ENCODE measurements around the gene NOS1AP.

The NOS1AP gene

DNA sequence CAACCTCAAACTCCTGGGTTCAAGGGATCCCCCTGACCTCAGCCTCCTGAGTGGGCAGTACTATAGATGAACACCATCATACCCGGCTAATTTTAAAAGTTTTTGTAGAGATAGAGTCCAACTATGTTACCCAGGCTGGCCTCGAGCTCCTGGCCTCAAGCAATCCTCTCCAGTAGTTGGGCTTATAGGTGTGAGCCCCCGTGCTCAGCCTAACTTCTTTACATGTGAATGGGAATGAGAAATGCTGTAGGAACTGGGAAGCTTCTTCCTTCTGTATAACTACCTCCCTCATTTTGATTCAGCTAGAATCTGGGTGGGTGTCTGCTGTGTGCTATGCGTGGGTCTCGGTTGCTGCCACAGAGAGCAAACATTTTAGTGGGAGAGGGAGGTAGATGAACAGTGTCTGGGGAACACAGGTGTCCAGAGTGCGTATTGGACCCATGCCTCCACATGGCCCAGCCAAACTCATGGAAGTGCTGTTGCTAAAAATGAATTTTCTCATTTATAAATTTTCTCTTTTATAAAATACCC, 150.6 kb downstream of the NOS1AP start:
- no peak overlapping the region for H3K27ac Mint-ChIP-seq
- H3K27me3 Mint-ChIP-seq = peaks cover 20% of the 10 kb centered on the region
- no peaks in the 10 kb centered on the region for H3K9me3 Mint-ChIP-seq
- no peak overlapping the region for H3K4me3 Mint-ChIP-seq
- DNase-seq = no peak
- no peaks in the 10 kb centered on the region for H3K36me3 Mint-ChIP-seq (ENCODE audit: low read depth)
- H3K4me1 Mint-ChIP-seq (ENCODE audit: low read depth) = no peaks in the 10 kb centered on the region

DNA sequence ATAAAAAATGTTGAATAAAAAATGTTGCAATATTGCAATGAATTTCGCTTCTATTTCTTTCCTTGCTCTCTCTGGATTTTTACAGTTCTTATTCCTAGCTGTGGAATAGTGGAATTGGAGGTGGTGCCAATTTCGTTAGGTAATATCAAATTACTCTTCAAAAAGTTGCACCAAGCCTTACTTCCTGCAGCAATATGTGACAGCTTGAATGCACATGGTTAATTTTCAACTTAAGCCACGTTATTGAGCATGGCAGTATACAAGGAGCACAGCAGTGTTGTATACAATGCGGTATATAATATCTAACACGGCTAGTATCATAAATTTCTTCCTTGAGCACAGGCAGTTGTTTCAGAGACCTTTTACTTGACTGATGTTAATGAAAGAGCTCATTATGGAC, 152.5 kb downstream of the NOS1AP start:
- no peak for DNase-seq
- no peaks in the 10 kb centered on the region for H3K9me3 Mint-ChIP-seq
- H3K27ac Mint-ChIP-seq = no peak overlapping the region
- no peaks in the 10 kb centered on the region for H3K4me1 Mint-ChIP-seq (ENCODE audit: low read depth)
- H3K27me3 Mint-ChIP-seq = peaks cover 20% of the 10 kb centered on the region
- H3K4me3 Mint-ChIP-seq = no peak overlapping the region
- H3K36me3 Mint-ChIP-seq (ENCODE audit: low read depth) = no peaks in the 10 kb centered on the region

DNA sequence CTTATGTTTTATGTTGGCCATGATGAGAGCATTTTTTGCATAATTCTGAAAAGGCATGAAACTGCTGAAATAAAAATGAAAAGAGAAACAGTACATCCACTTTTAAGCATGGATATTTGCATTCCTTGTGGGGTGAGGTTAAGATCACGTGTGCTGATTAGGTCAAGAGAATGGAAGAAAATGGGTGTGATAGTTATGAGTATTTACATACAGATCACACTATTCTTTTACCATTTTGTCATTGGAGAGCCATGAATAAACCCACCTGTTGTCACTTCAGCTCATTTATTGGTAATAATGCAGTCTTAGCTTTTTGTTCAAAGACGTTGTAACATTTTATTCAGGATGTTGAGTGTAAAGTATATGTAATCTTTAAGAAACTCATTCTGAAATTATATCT, 153.2 kb downstream of the NOS1AP start:
- no peaks in the 10 kb centered on the region for H3K4me1 Mint-ChIP-seq (ENCODE audit: low read depth)
- no peaks in the 10 kb centered on the region for H3K9me3 Mint-ChIP-seq
- H3K27me3 Mint-ChIP-seq = peaks cover 18% of the 10 kb centered on the region
- H3K27ac Mint-ChIP-seq = no peak overlapping the region
- no peak for DNase-seq
- no peaks in the 10 kb centered on the region for H3K36me3 Mint-ChIP-seq (ENCODE audit: low read depth)
- no peak overlapping the region for H3K4me3 Mint-ChIP-seq

DNA sequence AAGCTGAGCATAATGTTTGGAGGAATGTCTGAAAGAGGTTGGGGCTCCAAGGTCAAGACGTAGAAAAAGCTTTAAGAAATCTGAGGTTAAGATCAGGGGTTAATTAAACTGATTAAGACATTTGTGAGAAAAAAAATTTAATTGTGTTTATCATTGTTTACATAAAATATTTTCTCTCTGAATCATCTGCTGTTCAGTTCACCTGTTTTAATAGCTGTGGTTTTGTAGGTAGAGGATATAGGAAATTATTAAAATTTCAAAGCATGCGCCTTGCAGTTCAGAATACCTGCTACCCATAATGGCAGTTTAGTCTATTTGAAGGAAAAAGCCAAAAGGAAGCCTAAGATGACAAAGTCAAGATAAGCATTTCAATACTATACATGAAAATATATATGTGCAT, 154.0 kb downstream of the NOS1AP start:
- no peaks in the 10 kb centered on the region for H3K36me3 Mint-ChIP-seq (ENCODE audit: low read depth)
- peaks cover 16% of the 10 kb centered on the region for H3K27me3 Mint-ChIP-seq
- no peaks in the 10 kb centered on the region for H3K9me3 Mint-ChIP-seq
- no peak overlapping the region for H3K4me3 Mint-ChIP-seq
- no peak for DNase-seq
- no peak overlapping the region for H3K27ac Mint-ChIP-seq
- no peaks in the 10 kb centered on the region for H3K4me1 Mint-ChIP-seq (ENCODE audit: low read depth)

DNA sequence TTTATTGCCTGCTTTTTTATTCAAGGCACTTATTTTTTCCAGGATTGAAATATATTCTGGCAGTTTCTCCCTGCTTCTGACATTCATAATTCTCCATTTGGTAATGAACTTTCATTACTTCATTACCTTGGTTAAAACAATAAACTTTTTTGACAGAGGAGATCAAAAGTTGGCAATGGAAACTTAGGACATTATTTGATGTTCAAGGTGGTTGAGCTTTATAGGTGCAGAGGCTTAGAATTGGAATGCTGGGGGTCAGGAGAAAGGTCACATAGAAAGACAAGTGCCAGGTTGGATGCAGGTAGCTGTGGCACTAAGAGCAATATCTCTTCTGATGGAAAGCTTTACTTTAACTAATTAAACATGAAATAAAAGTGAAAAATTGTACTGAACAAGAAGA, 154.8 kb downstream of the NOS1AP start:
- no peaks in the 10 kb centered on the region for H3K36me3 Mint-ChIP-seq (ENCODE audit: low read depth)
- no peak overlapping the region for H3K4me3 Mint-ChIP-seq
- H3K27me3 Mint-ChIP-seq = peaks cover 16% of the 10 kb centered on the region
- H3K27ac Mint-ChIP-seq = no peak overlapping the region
- no peaks in the 10 kb centered on the region for H3K9me3 Mint-ChIP-seq
- no peak for DNase-seq
- no peaks in the 10 kb centered on the region for H3K4me1 Mint-ChIP-seq (ENCODE audit: low read depth)

DNA sequence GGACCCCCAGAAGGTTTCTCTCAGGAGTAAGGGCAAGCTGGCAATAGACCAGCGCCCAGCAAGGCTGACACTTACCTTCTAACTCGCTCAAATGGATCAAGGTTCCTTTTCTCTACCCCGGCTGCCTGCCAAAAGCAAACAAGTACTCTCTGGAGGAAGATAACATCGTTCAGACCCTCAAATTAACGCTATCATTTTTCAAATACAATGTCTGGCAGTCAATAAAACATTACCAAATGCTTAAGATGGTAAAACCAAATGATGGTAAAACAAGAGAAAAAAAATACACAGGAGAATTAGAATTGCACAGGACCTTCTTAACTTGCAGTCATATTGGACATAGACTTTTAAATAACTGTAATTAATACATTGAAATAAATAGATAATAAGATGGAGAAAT, 159.1 kb downstream of the NOS1AP start:
- H3K36me3 Mint-ChIP-seq (ENCODE audit: low read depth) = no peaks in the 10 kb centered on the region
- no peaks in the 10 kb centered on the region for H3K27me3 Mint-ChIP-seq
- no peaks in the 10 kb centered on the region for H3K9me3 Mint-ChIP-seq
- no peak overlapping the region for H3K27ac Mint-ChIP-seq
- no peak for DNase-seq
- no peaks in the 10 kb centered on the region for H3K4me1 Mint-ChIP-seq (ENCODE audit: low read depth)
- no peak overlapping the region for H3K4me3 Mint-ChIP-seq

DNA sequence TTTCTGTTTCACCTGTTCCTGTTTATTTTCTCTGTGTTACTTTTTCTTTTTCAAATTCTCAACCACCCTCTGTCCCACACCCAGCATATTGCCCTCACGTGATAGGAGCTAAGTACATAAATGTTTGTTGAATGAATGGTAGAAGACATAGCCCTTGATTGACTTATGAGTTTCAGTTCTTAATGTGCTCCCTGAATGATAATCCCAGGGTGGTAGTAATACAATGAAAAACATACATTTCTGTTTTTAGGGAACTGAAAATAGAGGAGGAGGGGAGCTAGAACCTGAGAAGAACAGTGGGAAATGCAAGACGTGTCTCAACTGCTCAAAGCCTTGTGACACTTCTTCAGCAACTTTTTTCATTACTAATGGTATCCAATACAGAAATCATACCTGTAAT, 160.1 kb downstream of the NOS1AP start:
- H3K27me3 Mint-ChIP-seq = no peaks in the 10 kb centered on the region
- no peak overlapping the region for H3K4me3 Mint-ChIP-seq
- no peaks in the 10 kb centered on the region for H3K36me3 Mint-ChIP-seq (ENCODE audit: low read depth)
- DNase-seq = no peak
- no peak overlapping the region for H3K27ac Mint-ChIP-seq
- no peaks in the 10 kb centered on the region for H3K4me1 Mint-ChIP-seq (ENCODE audit: low read depth)
- no peaks in the 10 kb centered on the region for H3K9me3 Mint-ChIP-seq

DNA sequence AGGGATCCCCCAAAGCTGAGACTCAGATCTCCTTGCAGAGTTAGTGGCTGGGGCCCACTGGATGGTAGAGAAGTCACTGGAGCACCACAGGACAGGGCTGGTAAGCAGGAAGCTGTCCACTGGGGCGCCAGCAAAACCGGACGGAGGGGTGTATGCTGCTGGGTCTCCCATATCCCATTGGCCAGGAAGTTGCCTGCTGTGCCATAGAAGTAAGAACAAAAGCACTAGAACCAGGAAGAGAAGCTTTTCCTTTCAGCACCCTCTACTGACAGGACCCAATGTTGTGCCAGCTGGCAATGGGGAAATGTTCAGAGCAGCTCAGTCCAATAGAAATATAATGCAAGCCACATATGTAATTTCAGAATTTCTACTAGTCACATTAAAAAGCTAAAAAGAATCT, 160.6 kb downstream of the NOS1AP start:
- Mint-ChIP-seq H3K27ac (no peak overlapping the region), H3K4me1 (ENCODE audit: low read depth) (no peaks in the 10 kb centered on the region), H3K4me3 (no peak overlapping the region), H3K9me3 (no peaks in the 10 kb centered on the region), H3K27me3 (no peaks in the 10 kb centered on the region), H3K36me3 (ENCODE audit: low read depth) (no peaks in the 10 kb centered on the region)
- no peak for DNase-seq

DNA sequence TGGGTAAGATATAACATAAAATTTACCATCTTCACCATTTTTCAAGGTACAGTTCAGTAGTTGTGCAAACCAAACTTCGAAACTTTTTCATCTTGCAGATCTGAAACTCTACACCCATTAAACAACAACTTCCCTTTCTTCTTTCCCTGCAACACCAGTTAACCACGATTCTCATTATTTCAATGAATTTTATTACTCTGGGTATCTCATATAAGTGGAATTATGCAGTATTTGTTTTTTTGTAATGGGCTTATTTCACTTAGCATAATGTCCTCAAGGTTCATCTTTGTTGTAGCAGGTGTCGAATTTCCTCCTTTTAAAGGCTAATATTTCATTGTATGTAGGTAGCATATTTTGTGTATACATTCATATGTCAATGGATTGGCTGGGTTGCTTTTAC, 161.0 kb downstream of the NOS1AP start:
- no peak overlapping the region for H3K27ac Mint-ChIP-seq
- no peaks in the 10 kb centered on the region for H3K9me3 Mint-ChIP-seq
- H3K36me3 Mint-ChIP-seq (ENCODE audit: low read depth) = no peaks in the 10 kb centered on the region
- H3K4me3 Mint-ChIP-seq = no peak overlapping the region
- H3K4me1 Mint-ChIP-seq (ENCODE audit: low read depth) = no peaks in the 10 kb centered on the region
- no peak for DNase-seq
- no peaks in the 10 kb centered on the region for H3K27me3 Mint-ChIP-seq

DNA sequence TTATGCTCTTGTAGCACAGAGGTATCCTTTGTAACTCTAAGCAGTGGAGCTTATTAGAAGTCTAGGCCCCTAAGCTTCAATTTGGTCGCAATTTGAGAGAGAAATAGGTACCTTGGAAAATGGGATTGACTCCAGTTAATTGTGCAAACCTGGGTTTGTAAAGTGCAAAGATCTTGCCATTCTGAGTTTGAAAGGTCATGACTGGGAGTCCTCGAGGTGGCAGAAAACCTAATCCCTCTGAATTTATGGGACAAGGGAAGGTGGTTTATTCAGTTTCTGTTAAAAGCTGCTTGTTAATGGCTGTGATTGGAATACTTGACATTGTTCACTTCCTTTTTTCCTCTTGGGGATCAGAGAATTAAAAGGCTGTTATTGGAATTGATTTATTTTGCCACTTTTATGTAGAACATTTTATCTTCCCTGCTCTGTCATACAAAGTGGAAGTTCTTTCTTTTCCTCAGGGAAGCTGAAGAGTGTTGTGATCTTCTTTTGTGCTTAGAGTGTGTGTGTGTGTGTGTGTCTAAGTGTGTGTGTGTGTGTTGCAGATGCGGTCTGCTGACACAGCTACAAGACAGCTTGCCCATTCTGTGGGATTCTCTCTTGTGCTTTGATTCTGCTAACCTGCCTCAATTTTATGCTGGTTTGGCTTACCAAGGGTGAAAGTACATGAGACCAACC, 162.7 kb downstream of the NOS1AP start:
- H3K4me3 Mint-ChIP-seq = no peak overlapping the region
- no peak overlapping the region for H3K27ac Mint-ChIP-seq
- H3K4me1 Mint-ChIP-seq (ENCODE audit: low read depth) = no peaks in the 10 kb centered on the region
- H3K27me3 Mint-ChIP-seq = peaks cover 12% of the 10 kb centered on the region
- DNase-seq = no peak
- no peaks in the 10 kb centered on the region for H3K9me3 Mint-ChIP-seq
- no peaks in the 10 kb centered on the region for H3K36me3 Mint-ChIP-seq (ENCODE audit: low read depth)

DNA sequence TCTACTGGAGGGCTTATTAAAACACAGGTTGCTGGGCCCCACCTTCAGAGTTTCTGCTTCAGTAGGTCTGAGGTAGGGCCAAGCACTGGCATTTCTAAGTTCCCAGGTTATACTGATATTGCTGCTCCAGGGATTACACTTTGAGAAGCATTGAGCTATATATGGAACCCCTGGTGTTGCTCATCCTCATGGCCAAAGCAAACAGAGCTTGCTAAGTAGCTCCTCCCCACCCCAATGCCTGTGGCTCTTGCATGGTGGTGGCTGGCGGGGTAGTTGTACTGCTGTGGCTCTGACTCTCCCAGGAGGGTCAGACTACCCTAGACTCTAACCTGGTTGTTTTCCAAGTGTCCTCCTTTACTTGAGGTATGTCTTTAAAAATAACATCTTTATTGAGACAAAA, 163.6 kb downstream of the NOS1AP start:
- Mint-ChIP-seq H3K36me3 (ENCODE audit: low read depth) (no peaks in the 10 kb centered on the region), H3K4me3 (no peak overlapping the region), H3K27me3 (peaks cover 19% of the 10 kb centered on the region), H3K4me1 (ENCODE audit: low read depth) (no peaks in the 10 kb centered on the region), H3K27ac (no peak overlapping the region), H3K9me3 (no peaks in the 10 kb centered on the region)
- no peak for DNase-seq

DNA sequence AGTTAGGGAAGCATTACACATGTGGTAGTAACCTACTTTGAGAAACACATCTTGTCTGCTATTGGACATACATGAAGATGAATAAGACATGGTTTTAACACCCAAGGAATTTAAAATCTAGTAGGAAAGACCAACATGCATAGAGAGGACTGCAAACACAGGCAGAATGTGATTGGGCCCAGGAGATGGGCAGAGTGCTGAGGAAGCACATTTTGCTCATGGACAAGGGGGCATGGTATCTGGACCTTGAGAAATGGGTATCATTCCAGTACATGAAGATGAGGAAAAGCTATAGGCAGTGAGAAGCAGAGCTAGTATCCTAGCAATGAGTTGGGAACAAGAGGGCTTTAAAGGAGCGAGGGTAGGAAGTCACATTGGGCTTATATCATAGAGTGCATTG, 164.4 kb downstream of the NOS1AP start:
- Mint-ChIP-seq H3K36me3 (ENCODE audit: low read depth) (no peaks in the 10 kb centered on the region), H3K4me1 (ENCODE audit: low read depth) (no peaks in the 10 kb centered on the region), H3K9me3 (no peaks in the 10 kb centered on the region), H3K27me3 (peaks cover 19% of the 10 kb centered on the region), H3K27ac (no peak overlapping the region), H3K4me3 (no peak overlapping the region)
- no peak for DNase-seq

DNA sequence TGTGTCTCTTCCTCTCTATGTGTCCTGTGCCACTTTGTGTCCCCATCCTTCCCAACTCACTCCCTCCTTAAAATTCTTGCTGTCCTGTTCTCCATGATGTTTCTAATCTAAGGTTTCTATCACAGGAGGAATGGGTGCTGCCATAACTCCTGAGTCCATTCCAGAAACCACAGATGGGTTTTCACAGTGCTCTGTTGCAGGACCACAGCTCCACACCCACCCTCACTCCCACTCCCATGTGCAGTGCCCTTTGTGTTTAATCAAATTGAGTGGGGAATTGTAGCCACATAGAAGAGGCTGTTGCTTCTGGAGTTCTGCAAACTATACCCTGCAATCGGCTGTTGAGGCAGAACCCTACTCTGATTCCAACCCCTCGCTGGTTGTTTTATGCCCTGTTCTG, 165.1 kb downstream of the NOS1AP start:
- Mint-ChIP-seq H3K9me3 (no peaks in the 10 kb centered on the region), H3K27ac (no peak overlapping the region), H3K27me3 (peaks cover 19% of the 10 kb centered on the region), H3K4me1 (ENCODE audit: low read depth) (no peaks in the 10 kb centered on the region), H3K36me3 (ENCODE audit: low read depth) (no peaks in the 10 kb centered on the region), H3K4me3 (no peak overlapping the region)
- no peak for DNase-seq

DNA sequence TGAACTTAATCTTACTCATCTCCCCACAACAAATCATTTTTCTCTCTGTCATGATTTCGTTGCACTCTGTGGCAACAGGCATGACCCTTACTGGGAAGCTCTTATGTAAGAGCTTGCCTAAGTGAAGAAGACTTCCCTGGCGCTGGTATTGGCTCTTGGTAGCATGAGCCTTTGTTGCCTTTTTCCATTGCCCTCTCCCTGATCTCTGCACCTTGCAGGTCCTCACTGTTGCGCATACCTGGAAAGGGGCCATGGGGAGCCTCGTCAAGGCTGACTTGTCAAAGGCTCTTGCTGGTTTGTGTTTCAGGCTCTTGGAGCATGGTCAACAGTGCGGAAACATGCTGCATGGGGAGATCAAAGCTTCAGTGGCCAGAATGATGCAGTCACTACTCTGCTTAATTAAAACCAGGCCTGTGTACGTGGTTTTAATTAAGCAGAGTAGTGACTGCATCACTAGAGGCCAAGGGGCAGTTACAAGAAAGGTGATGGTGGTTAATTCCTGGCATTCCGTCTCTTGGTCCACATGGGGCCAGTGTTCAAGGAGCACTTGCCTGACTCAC, 165.8 kb downstream of the NOS1AP start:
- Mint-ChIP-seq H3K36me3 (ENCODE audit: low read depth) (no peaks in the 10 kb centered on the region), H3K9me3 (no peaks in the 10 kb centered on the region), H3K27ac (no peak overlapping the region), H3K4me1 (ENCODE audit: low read depth) (no peaks in the 10 kb centered on the region), H3K27me3 (peaks cover 19% of the 10 kb centered on the region), H3K4me3 (no peak overlapping the region)
- no peak for DNase-seq

DNA sequence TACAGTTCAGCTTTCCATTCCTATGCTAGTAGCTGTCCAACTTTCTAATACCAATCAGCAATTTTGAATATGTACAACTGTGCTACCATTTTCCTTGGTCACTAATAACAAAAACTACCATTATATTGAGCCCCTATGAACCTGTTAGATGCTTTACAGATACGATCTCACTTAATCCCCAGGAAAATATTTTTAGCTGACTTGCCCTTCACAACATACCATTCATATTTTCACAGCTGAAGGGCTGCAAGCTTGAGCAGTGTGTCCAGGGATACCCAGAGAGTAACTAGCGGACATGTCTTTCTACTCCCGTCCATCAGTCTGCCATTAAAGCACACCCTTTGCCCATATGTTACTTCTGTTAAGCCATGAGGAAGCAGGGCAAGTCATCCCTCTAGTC, 166.7 kb downstream of the NOS1AP start:
- no peak overlapping the region for H3K27ac Mint-ChIP-seq
- H3K9me3 Mint-ChIP-seq = no peaks in the 10 kb centered on the region
- H3K4me1 Mint-ChIP-seq (ENCODE audit: low read depth) = no peaks in the 10 kb centered on the region
- H3K36me3 Mint-ChIP-seq (ENCODE audit: low read depth) = no peaks in the 10 kb centered on the region
- DNase-seq = no peak
- H3K4me3 Mint-ChIP-seq = no peak overlapping the region
- H3K27me3 Mint-ChIP-seq = peaks cover 26% of the 10 kb centered on the region

DNA sequence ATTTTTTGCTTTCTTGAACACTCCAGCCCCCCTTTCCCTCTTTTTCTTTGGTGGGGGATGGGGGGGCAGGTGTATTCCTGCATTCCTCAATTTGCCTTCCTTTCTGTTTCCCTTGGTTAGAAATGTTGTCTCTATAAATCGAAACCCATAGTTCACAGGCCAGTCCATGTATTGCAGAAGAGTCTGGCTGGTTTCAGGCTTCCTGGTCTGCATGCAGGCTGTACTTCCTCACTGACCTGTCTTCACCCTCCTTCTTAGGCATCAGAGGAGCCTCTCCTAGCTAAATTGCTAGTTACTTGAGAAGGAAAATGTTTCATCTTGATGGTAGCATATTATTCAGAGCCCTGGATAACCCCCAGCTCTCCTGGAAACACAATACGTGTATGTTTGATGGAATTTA, 167.1 kb downstream of the NOS1AP start:
- Mint-ChIP-seq H3K4me3 (no peak overlapping the region), H3K4me1 (ENCODE audit: low read depth) (no peaks in the 10 kb centered on the region), H3K27ac (no peak overlapping the region), H3K9me3 (no peaks in the 10 kb centered on the region), H3K36me3 (ENCODE audit: low read depth) (no peaks in the 10 kb centered on the region), H3K27me3 (peaks cover 26% of the 10 kb centered on the region)
- DNase-seq = no peak

Measured in activated T-cell treated with anti-CD3 and anti-CD28 coated beads, Interleukin-2, amount 50 U/mL, for 24 hours (primary cell).